ENCODE results near the gene NLK. TPM values are rescaled to one million over a fixed set of nuclear protein-coding genes. Genes with fewer than 3 reads are reported as not detected.
"Not testable (repeated sequence)": the region's sequence is repeated elsewhere in the genome, so short reads cannot be mapped to it uniquely, and the experiment has no call there.

NLK gene
- total RNA-seq, 1 experiment from 2014 or later = 14.9 TPM

DNA sequence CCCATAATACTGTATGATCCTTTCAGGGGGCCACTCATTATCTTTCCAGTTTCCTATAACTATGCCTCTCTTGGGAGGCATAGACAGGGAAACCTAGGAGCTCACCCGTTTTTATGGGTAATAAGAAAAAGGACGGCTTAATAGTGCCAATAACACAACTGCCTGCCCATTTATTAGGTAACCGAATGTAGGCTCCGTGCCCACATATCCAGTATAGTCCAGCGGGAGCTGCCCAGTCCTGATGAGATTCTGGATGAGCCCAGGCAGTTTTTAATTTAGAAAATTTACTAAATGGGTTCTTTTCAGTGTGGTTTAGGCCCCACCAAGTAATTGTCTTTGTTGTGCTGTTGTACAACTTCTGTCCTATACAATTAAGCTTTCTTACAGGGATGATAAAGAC is 189.1 kb downstream of the NLK start:
- CTCF ChIA-PET; H3K36me3 ChIP-seq (ENCODE audit: low read depth, low read length); H3K4me1 ChIP-seq (ENCODE audit: insufficient read depth, low read length); BruUV-seq (replicated peaks); H3K9me2 ChIP-seq (replicated peaks; ENCODE audit: low read length); H4K20me1 ChIP-seq (ENCODE audit: low read length); H3K9ac ChIP-seq (ENCODE audit: low read length); H3K27me3 ChIP-seq (ENCODE audit: low read length); H3K27ac ChIP-seq (ENCODE audit: low read length); DNase-seq; H3K79me2 ChIP-seq (ENCODE audit: low read length); H3F3A ChIP-seq (ENCODE audit: low read length, unreplicated experiment); POLR2A ChIA-PET (ENCODE audit: unreplicated experiment); H3K9me3 ChIP-seq (ENCODE audit: low read length); H3K4me3 ChIP-seq (ENCODE audit: low read length); H2AFZ ChIP-seq (ENCODE audit: low read length); ATAC-seq; H3K4me2 ChIP-seq (ENCODE audit: low read length): not testable (repeated sequence)
- intact Hi-C loops (cut with micrococcal nuclease) = loop anchor here (5.0 kb wide), 1 partner anchor 96 kb away; no protein-coding TSS in a partner anchor

- not testable (repeated sequence) for H3F3A ChIP-seq (ENCODE audit: low read length, unreplicated experiment); H3K27me3 ChIP-seq (ENCODE audit: low read length); H4K20me1 ChIP-seq (ENCODE audit: low read length); H3K9ac ChIP-seq (ENCODE audit: low read length); H3K79me2 ChIP-seq (ENCODE audit: low read length); ATAC-seq; H3K4me1 ChIP-seq (ENCODE audit: insufficient read depth, low read length); H3K9me2 ChIP-seq (replicated peaks; ENCODE audit: low read length); H3K36me3 ChIP-seq (ENCODE audit: low read depth, low read length); H3K9me3 ChIP-seq (ENCODE audit: low read length)
- Histone ChIP-seq H2AFZ (ENCODE audit: low read length) (peak overlapping the region; percentile 79), H3K4me3 (ENCODE audit: low read length) (peak overlapping the region; percentile 70), H3K27ac (ENCODE audit: low read length) (peak overlapping the region; percentile 55), H3K4me2 (ENCODE audit: low read length) (peak overlapping the region; percentile 95)
- BruUV-seq (replicated peaks) = TSS peak; percentile 83
- POLR2A ChIA-PET (ENCODE audit: unreplicated experiment) = interaction anchor here (0.7 kb wide), 1 partner anchor 43 kb away, joined by 5 read pairs; no protein-coding TSS in a partner anchor
- intact Hi-C loops (cut with micrococcal nuclease) = loop anchor here (5.0 kb wide), 1 partner anchor 94 kb away; no protein-coding TSS in a partner anchor
- peak; percentile 25 for DNase-seq
- TF ChIP-seq, protein P1, sequence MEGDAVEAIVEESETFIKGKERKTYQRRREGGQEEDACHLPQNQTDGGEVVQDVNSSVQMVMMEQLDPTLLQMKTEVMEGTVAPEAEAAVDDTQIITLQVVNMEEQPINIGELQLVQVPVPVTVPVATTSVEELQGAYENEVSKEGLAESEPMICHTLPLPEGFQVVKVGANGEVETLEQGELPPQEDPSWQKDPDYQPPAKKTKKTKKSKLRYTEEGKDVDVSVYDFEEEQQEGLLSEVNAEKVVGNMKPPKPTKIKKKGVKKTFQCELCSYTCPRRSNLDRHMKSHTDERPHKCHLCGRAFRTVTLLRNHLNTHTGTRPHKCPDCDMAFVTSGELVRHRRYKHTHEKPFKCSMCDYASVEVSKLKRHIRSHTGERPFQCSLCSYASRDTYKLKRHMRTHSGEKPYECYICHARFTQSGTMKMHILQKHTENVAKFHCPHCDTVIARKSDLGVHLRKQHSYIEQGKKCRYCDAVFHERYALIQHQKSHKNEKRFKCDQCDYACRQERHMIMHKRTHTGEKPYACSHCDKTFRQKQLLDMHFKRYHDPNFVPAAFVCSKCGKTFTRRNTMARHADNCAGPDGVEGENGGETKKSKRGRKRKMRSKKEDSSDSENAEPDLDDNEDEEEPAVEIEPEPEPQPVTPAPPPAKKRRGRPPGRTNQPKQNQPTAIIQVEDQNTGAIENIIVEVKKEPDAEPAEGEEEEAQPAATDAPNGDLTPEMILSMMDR (conservative IDR thresholded peaks at IDR 0.05; ENCODE audit: low read depth, low read length) = peak; percentile 45; the same call in 1 of the 2 replicates
- CTCF ChIA-PET = interaction anchor here (0.7 to 1.0 kb wide), 3 partner anchors 18 to 258 kb away, joined by 3 to 4 read pairs (median 3); no protein-coding TSS in a partner anchor
Measured at GRCh38 chr17:28232966-28233870, 190.7 kb downstream of the NLK start.

DNA sequence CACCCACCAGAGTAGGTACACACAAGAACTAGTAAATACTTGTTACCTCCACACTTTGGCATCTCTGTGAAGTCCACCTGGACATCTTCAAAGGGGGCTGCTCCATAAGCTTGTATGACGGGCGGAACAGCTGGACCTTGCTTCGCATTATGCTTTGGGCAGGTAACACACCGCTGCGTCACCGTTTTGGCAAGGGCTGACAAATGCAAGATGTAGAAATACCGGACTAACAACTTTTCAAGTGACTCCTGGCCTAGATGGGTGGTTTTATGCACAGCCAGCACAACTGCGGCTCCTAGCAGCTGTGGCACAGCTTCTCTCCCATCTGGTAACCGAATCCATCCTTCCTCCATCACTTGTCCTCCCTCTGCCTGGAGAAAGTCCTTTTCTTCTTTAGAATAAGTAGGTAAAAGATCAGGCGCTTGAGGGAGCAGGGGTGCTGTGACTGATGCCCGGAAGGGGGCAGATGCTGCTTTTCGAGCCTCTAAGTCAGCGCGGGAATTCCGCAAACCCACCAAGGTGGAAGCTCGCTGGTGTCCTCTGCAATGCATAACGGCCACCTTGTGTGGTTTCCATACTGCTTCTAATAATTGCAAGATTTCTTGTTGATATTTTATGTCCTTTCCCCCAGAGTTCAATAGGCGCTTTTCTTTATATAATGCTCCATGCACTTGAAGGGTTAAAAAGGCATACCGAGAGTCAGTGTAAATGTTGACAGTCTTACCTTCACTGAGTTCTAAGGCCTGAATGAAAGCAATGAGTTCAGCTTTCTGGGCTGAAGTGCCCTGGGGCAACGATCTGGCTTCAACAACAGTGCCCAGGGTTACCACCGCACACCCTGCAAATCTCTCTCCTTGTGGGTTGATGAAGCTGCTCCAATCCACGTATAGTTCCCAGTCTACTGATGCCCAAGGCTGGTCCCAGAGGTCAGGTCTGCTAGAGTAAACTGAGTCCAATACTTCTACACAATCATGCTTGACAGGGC is 191.7 kb downstream of the NLK start:
- intact Hi-C loops (cut with micrococcal nuclease) = loop anchor here (5.0 kb wide), 1 partner anchor 93 kb away; no protein-coding TSS in a partner anchor
- DNase-seq = peak; percentile 90
- H3K4me2 ChIP-seq (ENCODE audit: low read length) = peak overlapping the region; percentile 95
- H2AFZ ChIP-seq (ENCODE audit: low read length) = peak overlapping the region; percentile 79
- not testable (repeated sequence) for H3K9ac ChIP-seq (ENCODE audit: low read length); BruUV-seq (replicated peaks); H3F3A ChIP-seq (ENCODE audit: low read length, unreplicated experiment); H3K27me3 ChIP-seq (ENCODE audit: low read length); ATAC-seq; H4K20me1 ChIP-seq (ENCODE audit: low read length); H3K9me2 ChIP-seq (replicated peaks; ENCODE audit: low read length); H3K79me2 ChIP-seq (ENCODE audit: low read length); H3K4me1 ChIP-seq (ENCODE audit: insufficient read depth, low read length); H3K36me3 ChIP-seq (ENCODE audit: low read depth, low read length); H3K9me3 ChIP-seq (ENCODE audit: low read length)
- CTCF ChIA-PET = interaction anchor here (0.7 to 1.0 kb wide), 2 partner anchors 17 to 92 kb away, joined by 3 to 4 read pairs; no protein-coding TSS in a partner anchor
- POLR2A ChIA-PET (ENCODE audit: unreplicated experiment) = interaction anchor here (0.7 kb wide), 1 partner anchor 44 kb away, joined by 5 read pairs; no protein-coding TSS in a partner anchor
- peak overlapping the region; percentile 70 for H3K4me3 ChIP-seq (ENCODE audit: low read length)
- peak overlapping the region; percentile 55 for H3K27ac ChIP-seq (ENCODE audit: low read length)

DNA sequence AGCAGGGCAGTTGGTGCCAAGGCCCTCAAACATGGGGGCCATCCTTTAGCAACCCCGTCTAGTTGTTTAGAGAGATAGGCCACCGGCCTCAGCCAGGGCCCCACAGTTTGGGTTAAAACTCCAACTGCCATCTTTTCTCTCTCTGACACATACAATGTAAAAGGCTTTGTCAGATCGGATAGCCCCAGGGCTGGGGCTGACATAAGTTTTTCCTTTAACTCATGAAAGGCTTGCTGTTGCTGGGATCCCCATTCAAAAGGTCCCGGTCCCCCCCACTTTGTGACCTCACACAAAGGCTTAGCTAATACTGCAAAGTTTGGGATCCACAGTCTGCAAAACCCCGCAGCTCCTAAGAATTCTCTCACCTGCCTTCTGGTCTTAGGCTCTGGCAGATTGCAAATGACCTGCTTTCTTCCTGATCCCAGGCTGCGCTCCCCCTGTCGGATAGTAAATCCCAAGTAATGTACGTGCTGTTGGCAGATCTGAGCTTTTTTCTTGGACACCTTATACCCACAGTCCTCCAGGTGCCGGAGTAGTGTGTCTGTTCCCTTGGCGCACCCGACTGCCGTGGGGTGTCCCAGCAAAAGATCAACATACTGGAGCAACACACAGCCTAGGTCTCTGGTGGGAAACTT is 192.7 kb downstream of the NLK start:
- intact Hi-C loops (cut with micrococcal nuclease); H2AFZ ChIP-seq (ENCODE audit: low read length); POLR2A ChIA-PET (ENCODE audit: unreplicated experiment); DNase-seq; H4K20me1 ChIP-seq (ENCODE audit: low read length); H3K9ac ChIP-seq (ENCODE audit: low read length); H3K36me3 ChIP-seq (ENCODE audit: low read depth, low read length); ATAC-seq; CTCF ChIA-PET; H3K27ac ChIP-seq (ENCODE audit: low read length); H3K27me3 ChIP-seq (ENCODE audit: low read length); H3K79me2 ChIP-seq (ENCODE audit: low read length); H3F3A ChIP-seq (ENCODE audit: low read length, unreplicated experiment); H3K9me2 ChIP-seq (replicated peaks; ENCODE audit: low read length); H3K4me2 ChIP-seq (ENCODE audit: low read length); BruUV-seq (replicated peaks); H3K9me3 ChIP-seq (ENCODE audit: low read length); H3K4me1 ChIP-seq (ENCODE audit: insufficient read depth, low read length); H3K4me3 ChIP-seq (ENCODE audit: low read length): not testable (repeated sequence)

- H3K4me2 ChIP-seq (ENCODE audit: low read length); POLR2A ChIA-PET (ENCODE audit: unreplicated experiment); DNase-seq; intact Hi-C loops (cut with micrococcal nuclease); H3K79me2 ChIP-seq (ENCODE audit: low read length); H3K36me3 ChIP-seq (ENCODE audit: low read depth, low read length); H4K20me1 ChIP-seq (ENCODE audit: low read length); BruUV-seq (replicated peaks); H3K9me3 ChIP-seq (ENCODE audit: low read length); H2AFZ ChIP-seq (ENCODE audit: low read length); H3K27ac ChIP-seq (ENCODE audit: low read length); H3K27me3 ChIP-seq (ENCODE audit: low read length); CTCF ChIA-PET; H3K9me2 ChIP-seq (replicated peaks; ENCODE audit: low read length); H3K4me3 ChIP-seq (ENCODE audit: low read length); H3K9ac ChIP-seq (ENCODE audit: low read length); H3K4me1 ChIP-seq (ENCODE audit: insufficient read depth, low read length); H3F3A ChIP-seq (ENCODE audit: low read length, unreplicated experiment); ATAC-seq: not testable (repeated sequence)
Measured at GRCh38 chr17:28236033-28236653, 193.7 kb downstream of the NLK start.
